SK-N-SH treated with all-trans-retinoic acid at 6 μM for 48 hours (cell line): ENCODE data around the gene TANC2.

Experiments used
- ARNTL ChIP-seq: fragments of 450-650 bp; formaldehyde crosslinking; IDR thresholded peaks from 2 replicates; pipeline ENCODE4 v1.5.0; 2020; ENCODE audit warnings: low read depth, mild to moderate bottlenecking, moderate library complexity, borderline replicate concordance
- CREB5 ChIP-seq: fragments of 250-450 bp; sonication (Bioruptor Pico); IDR thresholded peaks from 2 replicates; pipeline ENCODE4 v1.5.1; 2020; ENCODE audit warnings: low read depth, mild to moderate bottlenecking, moderate library complexity
- ESRRG ChIP-seq: fragments of 250-450 bp; sonication (Bioruptor Pico); IDR thresholded peaks from 2 replicates; pipeline ENCODE4 v1.6.1; 2021; ENCODE audit warnings: mild to moderate bottlenecking
- ISL1 ChIP-seq: fragments of 250-450 bp; sonication (Bioruptor Pico); IDR thresholded peaks from 2 replicates; pipeline ENCODE4 v2.1.2; 2022; ENCODE audit warnings: mild to moderate bottlenecking, moderate library complexity
- OSR1 ChIP-seq: fragments of 250-450 bp; sonication (Bioruptor Pico); IDR thresholded peaks from 2 replicates; pipeline ENCODE4 v1.8.0; 2022; ENCODE audit warnings: moderate library complexity, mild to moderate bottlenecking, inconsistent platforms
- PATZ1 ChIP-seq: fragments of 250-450 bp; sonication (Bioruptor Pico); IDR thresholded peaks from 2 replicates; pipeline ENCODE4 v1.8.0; 2020; ENCODE audit warnings: mild to moderate bottlenecking, moderate library complexity, borderline replicate concordance
- PPARA ChIP-seq: fragments of 250-450 bp; sonication (Bioruptor Pico); IDR thresholded peaks from 2 replicates; pipeline ENCODE4 v1.5.0; 2020; ENCODE audit warnings: mild to moderate bottlenecking, borderline replicate concordance
- RARB ChIP-seq: fragments of 250-450 bp; sonication (Bioruptor Pico); IDR thresholded peaks from 2 replicates; pipeline ENCODE4 v1.8.0; 2021; ENCODE audit warnings: mild to moderate bottlenecking, moderate library complexity
- SNAI2 ChIP-seq: fragments of 250-450 bp; sonication (Bioruptor Pico); IDR thresholded peaks from 2 replicates; pipeline ENCODE4 v1.5.0; 2020; ENCODE audit warnings: mild to moderate bottlenecking, moderate library complexity
- TCF4 ChIP-seq: fragments of 250-450 bp; sonication (Bioruptor Pico); IDR thresholded peaks from 2 replicates; pipeline ENCODE4 v1.8.0; 2021; ENCODE audit warnings: mild to moderate bottlenecking, moderate library complexity, borderline replicate concordance
- TOX ChIP-seq: fragments of 250-450 bp; sonication (Bioruptor Pico); IDR thresholded peaks from 2 replicates; pipeline ENCODE4 v1.8.0; 2021; ENCODE audit warnings: mild to moderate bottlenecking, moderate library complexity, borderline replicate concordance
- TSHZ2 ChIP-seq: fragments of 250-450 bp; sonication (Bioruptor Pico); IDR thresholded peaks from 2 replicates; pipeline ENCODE4 v1.5.0; 2020; ENCODE audit warnings: mild to moderate bottlenecking, moderate library complexity
- ZC3H10 ChIP-seq: fragments of 250-450 bp; sonication (Bioruptor Pico); IDR thresholded peaks from 2 replicates; pipeline ENCODE4 v1.5.1; 2021; ENCODE audit warnings: mild to moderate bottlenecking, moderate library complexity
- ZFP30 ChIP-seq: fragments of 450-650 bp; formaldehyde crosslinking; IDR thresholded peaks from 2 replicates; pipeline ENCODE4 v1.5.0; 2022; ENCODE audit warnings: mild to moderate bottlenecking, moderate library complexity

- TF ChIP-seq SNAI2 (CRISPR knock-in tag), result no peak
- TF ChIP-seq CREB5, result no peak
- TF ChIP-seq PATZ1 (CRISPR knock-in tag), result no peak
- no peak for TF ChIP-seq ISL1 (CRISPR knock-in tag)
- no peak for TF ChIP-seq TCF4
- TF ChIP-seq TOX, result no peak
- TF ChIP-seq OSR1, result no peak
- no peak for TF ChIP-seq ESRRG (CRISPR knock-in tag)
- no peak for TF ChIP-seq TSHZ2 (CRISPR knock-in tag)
- no peak for TF ChIP-seq RARB (CRISPR knock-in tag)
- TF ChIP-seq ARNTL, result no peak
- no peak for TF ChIP-seq ZFP30 (CRISPR knock-in tag)
- TF ChIP-seq ZC3H10 (CRISPR knock-in tag), result no peak
- no peak for TF ChIP-seq PPARA
These were observed 49.8 kb downstream of the TANC2 start for GRCh38 chr17:63015824-63016223.
